GM18505 (cell line): Measurements from ENCODE around the gene TEX51.

ENCODE experiments used
- ATAC-seq: cut with Tn5 transposase; IDR thresholded peaks from one replicate; pipeline ENCODE4 v1.9.1; 2021; ENCODE audit not compliant: unreplicated experiment
- POLR2A ChIP-seq: IDR thresholded peaks from 4 replicates; pipeline ENCODE4 v1.6.1; 2011; ENCODE audit warnings: borderline replicate concordance; ENCODE audit not compliant: insufficient read depth, insufficient read length; ENCODE audit errors: extremely low read depth

Gene TEX51

DNA sequence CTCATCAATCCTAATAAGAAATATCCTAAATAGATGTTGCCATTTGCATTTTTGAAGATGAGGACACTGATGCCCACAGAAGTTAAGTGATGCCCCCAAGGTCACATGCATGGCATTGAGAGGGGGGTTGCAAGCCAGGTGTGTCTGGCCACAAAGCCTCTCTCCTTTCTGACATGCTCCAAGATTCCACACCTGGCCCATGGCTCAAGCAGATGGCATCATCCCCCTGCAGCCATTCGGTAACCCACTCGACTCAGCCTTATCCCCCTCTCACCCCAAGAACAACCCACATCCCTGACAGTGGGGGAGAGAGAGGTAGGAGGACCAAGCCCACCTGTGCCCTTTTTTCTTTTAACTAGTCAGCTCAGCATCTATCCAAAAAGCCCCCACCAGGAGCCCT, 16.5 kb upstream of the TEX51 start:
- ATAC-seq, result no peak
- no peak for TF ChIP-seq POLR2A

- ATAC-seq, result no peak
- no peak for TF ChIP-seq POLR2A
Measured at GRCh38 chr2:126882736-126883665, 15.7 kb upstream of the TEX51 start.

- no peak for ATAC-seq
- no peak for TF ChIP-seq POLR2A
Measured at GRCh38 chr2:126883666-126884040, 15.0 kb upstream of the TEX51 start.

DNA sequence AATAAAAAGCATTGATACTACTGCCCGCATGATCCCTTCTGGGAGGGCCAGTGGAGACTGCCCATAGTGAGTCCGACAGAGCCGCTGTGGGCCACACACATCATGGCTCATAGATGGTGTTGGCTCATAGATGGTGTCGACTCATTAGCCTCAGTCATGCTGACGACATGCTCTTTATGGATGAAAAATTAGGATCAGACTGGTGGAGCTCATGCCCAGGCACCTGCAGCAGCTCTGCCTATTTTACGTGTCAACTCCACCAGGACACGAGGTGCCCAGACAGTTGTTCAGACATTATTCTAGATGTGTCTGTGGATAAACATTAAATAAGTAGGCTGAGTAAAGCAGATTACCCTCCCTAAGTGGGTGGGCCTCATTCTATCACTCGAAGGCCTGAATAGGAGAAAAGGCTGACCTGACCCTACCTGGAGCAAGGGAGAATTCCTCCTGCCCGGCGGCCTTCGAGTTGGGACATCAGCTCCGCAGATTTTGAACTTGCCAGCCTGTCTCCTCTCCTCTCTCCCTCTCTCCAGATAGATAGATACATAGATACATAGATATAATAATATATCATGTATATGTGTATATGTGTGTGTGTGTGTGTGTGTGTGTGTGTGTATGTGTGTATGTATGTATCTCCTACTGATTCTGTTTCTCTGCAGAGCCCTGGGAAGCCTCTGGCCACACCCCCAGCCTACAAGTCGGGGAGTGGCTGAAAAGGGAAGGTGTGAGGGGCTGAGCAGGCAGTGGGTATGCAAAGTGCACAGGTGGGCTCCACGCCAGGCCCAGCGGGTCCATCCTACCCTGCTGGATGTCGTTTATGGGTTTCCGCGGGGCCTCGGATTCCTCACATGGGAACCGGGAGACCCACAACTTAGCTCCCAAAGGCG, 13.6 kb upstream of the TEX51 start:
- TF ChIP-seq POLR2A, result no peak
- no peak for ATAC-seq

DNA sequence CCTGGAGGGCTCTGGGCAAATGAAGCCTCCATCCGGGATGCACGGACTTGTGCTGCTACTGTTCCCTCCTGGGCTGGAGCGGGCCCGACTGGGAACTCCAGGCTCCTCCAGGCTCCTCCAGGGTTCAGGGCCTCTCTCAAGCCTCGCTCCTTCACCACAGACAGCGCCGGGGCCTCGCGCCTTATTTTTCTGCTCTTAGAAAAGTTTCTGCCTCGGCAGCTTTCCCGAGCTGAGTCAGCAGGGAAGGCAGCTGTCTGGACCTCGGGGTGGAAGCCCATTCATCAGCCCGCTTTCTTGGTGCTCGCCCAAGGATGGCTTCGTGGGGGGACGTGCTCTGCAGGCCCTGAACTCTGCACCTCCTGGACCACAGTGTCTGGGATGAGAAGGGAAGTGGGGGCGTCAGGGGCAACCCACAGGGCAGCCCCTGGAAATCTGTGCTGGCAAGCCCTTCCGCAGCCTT, 12.9 kb upstream of the TEX51 start:
- no peak for TF ChIP-seq POLR2A
- ATAC-seq, result no peak

- ATAC-seq, result peak; percentile 87
- no peak for TF ChIP-seq POLR2A
Measured at GRCh38 chr2:126886211-126886915, 12.3 kb upstream of the TEX51 start.

DNA sequence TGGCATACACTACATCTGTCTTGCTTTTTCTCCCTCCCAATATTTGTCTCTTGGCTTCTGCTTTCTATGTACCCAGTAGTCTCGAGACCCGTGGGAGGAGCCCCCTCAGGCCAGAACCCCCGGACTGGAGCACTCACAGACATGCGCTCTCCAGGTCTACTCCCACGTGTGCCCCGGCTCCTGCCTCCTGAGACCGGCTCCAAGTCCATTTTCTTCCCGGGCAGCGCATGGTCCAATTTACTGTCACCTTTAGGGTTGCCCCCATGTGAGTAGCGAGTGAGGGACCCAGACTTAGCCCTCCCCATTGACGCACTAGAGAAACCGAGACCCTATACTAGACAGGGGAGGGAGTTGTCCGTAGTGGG, 11.8 kb upstream of the TEX51 start:
- no peak for ATAC-seq
- TF ChIP-seq POLR2A, result no peak

DNA sequence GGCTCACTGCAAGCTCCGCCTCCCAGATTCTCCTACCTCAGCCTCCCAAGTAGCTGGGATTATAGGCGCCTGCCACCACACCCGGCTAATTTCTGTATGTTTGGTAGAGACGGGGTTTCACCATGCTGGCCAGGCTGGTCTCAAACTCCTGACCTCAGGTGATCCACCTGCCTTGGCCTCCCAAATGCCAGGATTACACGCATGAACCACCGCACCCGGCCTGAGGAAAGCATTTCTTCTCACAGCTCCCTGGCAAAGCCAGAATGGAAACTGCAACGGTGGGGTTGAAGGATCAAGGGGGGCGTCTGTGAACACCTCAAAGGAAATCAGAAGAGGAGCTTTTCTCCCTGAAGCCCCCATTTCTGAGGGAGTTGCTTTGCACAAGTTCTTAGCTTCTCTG, 11.2 kb upstream of the TEX51 start:
- TF ChIP-seq POLR2A, result no peak
- no peak for ATAC-seq

DNA sequence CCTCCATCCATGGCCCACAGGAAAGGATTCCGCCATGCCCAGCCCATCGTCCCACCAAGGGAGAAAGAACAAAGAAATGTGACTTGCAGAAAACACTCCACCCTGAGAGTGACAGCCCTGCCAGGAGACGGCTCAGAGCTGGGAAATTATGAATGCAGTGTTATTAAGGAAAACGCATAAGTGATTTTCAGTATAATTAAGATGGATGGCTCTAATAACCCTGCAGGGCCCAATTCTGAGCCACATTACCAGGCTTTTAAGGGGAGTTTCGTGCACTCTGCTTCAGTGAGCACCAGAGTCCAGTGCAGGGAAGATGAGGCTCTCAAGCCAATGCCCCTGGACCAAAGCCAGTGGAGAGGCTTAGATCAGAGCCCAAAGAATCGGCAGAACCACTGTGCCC, 10.6 kb upstream of the TEX51 start:
- no peak for TF ChIP-seq POLR2A
- ATAC-seq, result no peak

- TF ChIP-seq POLR2A, result no peak
- ATAC-seq, result no peak
Measured at GRCh38 chr2:126889071-126889470, 9.6 kb upstream of the TEX51 start.

DNA sequence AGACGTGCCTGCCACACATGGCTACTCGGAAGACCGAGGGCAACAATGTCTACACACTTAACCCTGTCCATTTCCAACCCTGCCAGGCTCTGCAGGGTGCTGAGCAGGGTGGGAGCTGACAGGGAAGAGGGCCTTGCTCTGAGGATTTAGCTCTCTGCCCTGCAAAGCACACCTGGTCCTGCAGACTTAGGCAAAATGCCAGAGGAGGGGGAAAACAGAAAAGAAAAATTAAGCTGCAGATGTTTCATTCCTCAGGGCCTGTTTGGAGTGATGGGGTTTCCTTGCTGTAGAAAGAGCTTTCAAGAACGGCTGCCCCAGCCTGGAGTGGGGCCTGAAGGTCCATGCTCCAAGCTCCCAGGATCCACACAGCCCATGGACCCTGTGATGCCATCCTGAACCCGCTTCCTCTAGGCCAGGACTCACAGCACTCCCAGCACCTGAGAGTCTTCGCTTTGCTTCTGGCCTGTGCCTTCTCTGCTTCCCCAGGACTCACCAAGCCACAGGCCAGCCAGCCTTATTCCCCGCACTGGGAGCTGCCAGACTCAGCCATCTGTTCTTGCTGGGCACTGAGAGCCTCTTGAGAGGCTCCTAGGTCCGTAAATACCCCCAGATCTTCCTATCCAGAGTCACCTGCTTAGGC, 9.1 kb upstream of the TEX51 start:
- no peak for TF ChIP-seq POLR2A
- no peak for ATAC-seq

- TF ChIP-seq POLR2A, result no peak
- ATAC-seq, result no peak
Measured at GRCh38 chr2:126890136-126890510, 8.6 kb upstream of the TEX51 start.
